ENCODE data around the gene CLMN.
"Not testable (repeated sequence)": the region's sequence is repeated elsewhere in the genome, so short reads cannot be mapped to it uniquely, and the experiment has no call there.

CLMN gene

GRCh38 chr14:95211721-95212504 lies 107.8 kb downstream of the CLMN start:
- DNase-seq, result no peak

- no peak for DNase-seq
Observed at GRCh38 chr14:95210699-95211098, 109.0 kb downstream of the CLMN start.

- DNase-seq, result no peak
Observed at GRCh38 chr14:95208598-95208997, 111.1 kb downstream of the CLMN start.

- no peak for DNase-seq
Observed at GRCh38 chr14:95207475-95208233, 112.1 kb downstream of the CLMN start.

GRCh38 chr14:95206534-95206933 lies 113.2 kb downstream of the CLMN start:
- DNase-seq, result no peak

GRCh38 chr14:95204705-95205104 lies 115.0 kb downstream of the CLMN start:
- DNase-seq, result no peak

GRCh38 chr14:95201745-95202144 lies 118.0 kb downstream of the CLMN start:
- DNase-seq, result not testable (repeated sequence)

- DNase-seq, result peak; percentile 91
Observed at GRCh38 chr14:95200404-95200803, 119.3 kb downstream of the CLMN start.

- DNase-seq, result no peak
Observed at GRCh38 chr14:95199298-95199983, 120.3 kb downstream of the CLMN start.

GRCh38 chr14:95198320-95198719 lies 121.4 kb downstream of the CLMN start:
- DNase-seq, result no peak

GRCh38 chr14:95197551-95197950 lies 122.2 kb downstream of the CLMN start:
- no peak for DNase-seq

- DNase-seq, result no peak
Observed at GRCh38 chr14:95196826-95197545, 122.7 kb downstream of the CLMN start.

GRCh38 chr14:95196268-95196667 lies 123.4 kb downstream of the CLMN start:
- no peak for DNase-seq

GRCh38 chr14:95195031-95195430 lies 124.7 kb downstream of the CLMN start:
- DNase-seq, result no peak

- no peak for DNase-seq
Observed at GRCh38 chr14:95193081-95193480, 126.6 kb downstream of the CLMN start.

GRCh38 chr14:95192311-95192710 lies 127.4 kb downstream of the CLMN start:
- DNase-seq, result no peak

GRCh38 chr14:95191445-95192199 lies 128.1 kb downstream of the CLMN start:
- DNase-seq, result no peak

GRCh38 chr14:95190857-95191256 lies 128.9 kb downstream of the CLMN start:
- no peak for DNase-seq

GRCh38 chr14:95190346-95190840 lies 129.3 kb downstream of the CLMN start:
- DNase-seq, result no peak

GRCh38 chr14:95189367-95190132 lies 130.2 kb downstream of the CLMN start:
- no peak for DNase-seq

GRCh38 chr14:95188380-95188779 lies 131.3 kb downstream of the CLMN start:
- no peak for DNase-seq

Measured in NCI-H2107 (cell line).